Vagina (tissue), 2 donors: ENCODE results near the gene PRCP.
"Not testable (repeated sequence)": the region's sequence is repeated elsewhere in the genome, so short reads cannot be mapped to it uniquely, and the experiment has no call there.

ENCODE experiments used
- CTCF ChIP-seq, 3 experiments: fragments of 450-650 bp in 2 of 3; fragments of 200-600 bp in 1 of 3; sonication (generic) in 1 of 3; IDR thresholded peaks; one replicate each; pipeline ENCODE4 v1.5.1; 2017 to 2019; ENCODE audit warnings: antibody characterized with exemption in 3 of 3, mild to moderate bottlenecking in 2 of 3, moderate library complexity in 2 of 3
- POLR2A ChIP-seq, 2 donors: fragments of 450-650 bp; IDR thresholded peaks; one replicate each; pipeline ENCODE4 v1.6.1; 2017; ENCODE audit warnings: antibody characterized with exemption in 2 of 2, mild to moderate bottlenecking in 2 of 2, moderate library complexity in 2 of 2
- POLR2AphosphoS5 ChIP-seq, 2 donors: sonication (generic); formaldehyde crosslinking; IDR thresholded peaks; one replicate each; pipeline ENCODE4 v1.9.0; 2017; ENCODE audit warnings: antibody characterized with exemption in 2 of 2, mild to moderate bottlenecking in 2 of 2, low read depth in 1 of 2; ENCODE audit not compliant: insufficient read depth in 1 of 2

- not testable (repeated sequence) for TF ChIP-seq POLR2AphosphoS5 (IDR thresholded peaks at IDR 0.05; ENCODE audit: insufficient read depth in 1 of 2, low read depth in 1 of 2); CTCF (IDR thresholded peaks at IDR 0.05); POLR2A (IDR thresholded peaks at IDR 0.05)
Measured at GRCh38 chr11:82922396-82923173, 22.4 kb upstream of the PRCP start.
